AG09319 (cell line): ENCODE results near the gene CFAP54.
"Not testable (repeated sequence)": the region's sequence is repeated elsewhere in the genome, so short reads cannot be mapped to it uniquely, and the experiment has no call there.

Experiments used
- DNase-seq: peaks from one replicate; pipeline ENCODE4 v3.0.0-alpha.2; 2010; ENCODE audit warnings: low read depth; ENCODE audit errors: extremely low read depth
- CTCF ChIP-seq: IDR thresholded peaks from 2 replicates; pipeline ENCODE4 v1.5.1; 2011; ENCODE audit warnings: low read depth, mild to moderate bottlenecking, inconsistent platforms, low read length, moderate library complexity

CFAP54 gene

DNA sequence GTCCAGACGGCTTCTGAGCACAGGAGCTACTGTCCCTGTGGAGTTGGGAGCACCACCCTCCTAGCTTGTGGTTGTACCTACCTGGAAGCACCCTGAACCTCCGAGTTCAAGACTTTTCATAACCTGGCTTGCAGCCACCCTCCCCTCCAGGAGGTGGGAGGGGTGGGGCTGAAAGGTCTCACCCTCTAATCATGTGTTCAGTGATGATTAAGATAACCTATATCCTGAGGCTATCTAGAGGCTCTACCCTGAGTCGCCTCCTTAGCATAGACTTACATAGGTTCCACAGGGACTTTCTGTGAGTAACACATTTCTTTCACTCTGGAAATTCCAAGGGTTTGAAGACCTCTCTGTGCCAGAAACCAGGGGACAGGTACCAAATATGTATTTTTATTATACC lies 146.5 kb downstream of the CFAP54 start:
- no peak for DNase-seq
- no peak for TF ChIP-seq CTCF

- no peak for TF ChIP-seq CTCF
- no peak for DNase-seq
Observed at GRCh38 chr12:96636895-96637294, 147.5 kb downstream of the CFAP54 start.

DNA sequence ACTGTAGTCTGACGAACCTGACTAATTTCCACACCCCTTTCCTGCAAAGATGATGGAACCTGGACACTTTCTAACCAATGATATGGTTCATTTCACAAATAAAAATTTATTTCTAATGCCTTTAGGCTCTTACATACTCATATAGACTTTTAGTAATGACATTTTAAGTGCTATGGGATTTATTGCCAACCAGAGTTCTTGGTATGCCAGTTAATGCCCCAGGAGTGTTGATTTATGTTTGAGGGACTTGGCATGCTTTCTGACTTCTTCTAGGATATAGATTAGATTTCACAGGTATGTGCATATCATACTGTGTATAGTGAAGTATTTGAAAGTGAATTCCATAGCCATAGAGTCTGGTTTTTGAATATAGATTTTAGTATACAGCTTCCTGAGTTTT lies 159.5 kb downstream of the CFAP54 start:
- no peak for TF ChIP-seq CTCF
- DNase-seq = no peak

DNA sequence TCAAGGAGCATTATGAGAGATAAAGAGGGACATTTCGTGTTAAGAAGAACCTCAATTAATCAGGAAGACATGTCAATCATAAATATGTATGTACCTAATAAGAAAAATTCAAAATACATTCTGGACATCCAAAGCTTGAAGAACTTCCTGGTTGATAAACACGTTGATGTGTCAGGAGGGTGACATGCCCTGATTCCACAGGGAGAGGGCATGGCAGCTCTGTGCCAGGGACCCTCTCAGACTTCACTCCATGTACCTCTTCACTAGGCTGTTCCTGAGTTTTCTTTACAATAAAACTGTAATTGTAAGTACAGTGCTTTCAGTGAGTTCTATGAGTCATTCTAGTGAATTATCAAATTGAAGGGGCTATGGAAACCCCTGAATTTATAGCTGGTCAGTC lies 163.5 kb downstream of the CFAP54 start:
- DNase-seq = no peak
- TF ChIP-seq CTCF = no peak

GRCh38 chr12:96658075-96658474 lies 168.7 kb downstream of the CFAP54 start:
- DNase-seq = no peak
- no peak for TF ChIP-seq CTCF

DNA sequence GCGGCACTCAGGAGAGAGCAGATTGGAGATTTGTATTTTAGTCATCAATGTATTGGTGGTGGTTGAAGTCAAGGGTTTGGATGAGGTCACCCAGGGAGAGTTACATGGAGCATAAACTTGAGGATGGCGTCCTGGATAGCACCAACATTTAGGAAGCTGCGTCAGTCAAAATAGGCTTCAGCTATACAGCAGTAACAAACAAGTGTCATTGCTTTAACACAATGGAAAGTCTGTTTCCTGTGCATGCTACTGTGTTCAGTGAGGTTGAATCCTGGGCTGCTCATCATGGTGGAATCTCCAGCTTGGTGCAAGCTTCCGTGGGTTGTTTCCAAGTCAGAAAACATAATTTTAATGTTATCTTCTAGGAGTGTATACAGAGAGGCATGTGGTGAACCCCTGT lies 180.4 kb downstream of the CFAP54 start:
- no peak for DNase-seq
- no peak for TF ChIP-seq CTCF

DNA sequence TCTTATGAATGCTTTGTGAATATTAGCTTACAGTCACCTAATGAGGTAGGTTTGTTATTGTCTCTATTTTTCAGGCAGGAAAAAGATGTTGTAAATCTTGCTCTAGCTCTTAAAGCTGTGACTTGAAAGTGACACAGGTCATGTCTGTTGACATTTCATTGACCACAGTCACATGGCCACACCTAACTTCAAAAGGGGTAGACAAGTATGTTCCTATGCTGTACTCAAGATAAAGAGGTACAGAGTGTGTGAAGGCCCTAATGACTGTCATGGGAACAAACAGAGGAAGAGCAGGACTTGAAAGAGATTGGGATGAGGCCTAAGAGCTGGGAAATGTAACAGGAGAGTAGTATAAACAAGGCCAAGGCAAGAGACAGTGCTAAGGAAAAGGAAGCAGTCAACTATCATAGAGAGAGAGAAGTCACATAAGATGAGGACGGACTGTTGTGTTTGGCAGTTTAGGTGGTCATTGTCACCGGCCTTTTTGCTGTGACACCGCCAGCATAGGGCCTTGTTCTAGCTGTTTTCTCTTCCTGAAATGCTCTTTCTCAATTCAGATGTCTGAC lies 181.0 kb downstream of the CFAP54 start:
- no peak for TF ChIP-seq CTCF
- DNase-seq = no peak

GRCh38 chr12:96675519-96675918 lies 186.1 kb downstream of the CFAP54 start:
- DNase-seq = not testable (repeated sequence)
